GM21447 (cell line): ENCODE measurements around the gene NEO1.

Experiments
- ATAC-seq: cut with Tn5 transposase; IDR thresholded peaks from one replicate; pipeline ENCODE4 v1.9.1; 2021; ENCODE audit not compliant: unreplicated experiment

The NEO1 gene

DNA sequence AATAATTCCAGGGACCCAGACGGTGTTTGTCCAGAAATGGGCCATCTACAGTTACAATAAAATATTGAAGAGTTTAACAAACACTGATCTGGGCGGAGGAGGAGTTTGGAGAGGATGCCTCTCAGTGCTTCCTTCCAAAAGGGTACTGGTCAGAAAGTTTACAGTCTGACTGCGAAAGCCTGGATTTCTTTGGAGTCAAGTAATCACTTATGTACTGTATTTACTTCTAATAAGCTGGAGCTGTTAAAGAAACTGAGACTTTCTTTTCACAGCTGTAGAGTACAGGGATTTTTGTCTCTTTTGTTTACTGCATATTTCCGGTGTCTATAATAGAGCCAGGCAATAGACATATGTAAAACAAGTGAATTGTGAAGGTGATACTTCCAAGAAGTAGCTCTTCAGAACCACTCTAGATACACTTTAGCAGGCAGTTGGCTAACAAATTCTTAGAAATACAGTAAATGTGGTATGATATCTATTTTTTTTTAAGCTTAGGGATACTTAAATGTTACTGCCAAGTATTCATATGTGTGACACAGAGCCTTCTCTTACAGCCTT is 22.1 kb upstream of the NEO1 start:
- no peak for ATAC-seq

DNA sequence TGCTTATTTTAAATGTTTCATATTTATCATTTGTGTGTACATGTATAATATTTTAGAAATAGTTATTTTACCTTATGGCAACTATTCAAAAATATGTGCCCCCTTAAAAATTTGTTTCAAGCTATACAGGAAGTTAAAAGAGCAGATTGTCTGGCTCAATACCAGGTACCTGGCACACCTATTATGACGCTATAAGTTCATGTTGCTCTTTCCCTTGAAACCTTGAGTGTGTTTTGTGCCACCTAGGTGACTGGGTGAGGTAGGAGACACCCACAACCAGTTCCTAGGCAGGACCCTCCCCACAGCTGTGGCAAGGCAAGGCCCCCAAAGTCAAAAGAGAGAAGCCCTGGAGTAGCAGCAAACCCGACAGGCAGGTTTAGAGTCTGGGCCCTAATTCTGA is 20.6 kb upstream of the NEO1 start:
- no peak for ATAC-seq

DNA sequence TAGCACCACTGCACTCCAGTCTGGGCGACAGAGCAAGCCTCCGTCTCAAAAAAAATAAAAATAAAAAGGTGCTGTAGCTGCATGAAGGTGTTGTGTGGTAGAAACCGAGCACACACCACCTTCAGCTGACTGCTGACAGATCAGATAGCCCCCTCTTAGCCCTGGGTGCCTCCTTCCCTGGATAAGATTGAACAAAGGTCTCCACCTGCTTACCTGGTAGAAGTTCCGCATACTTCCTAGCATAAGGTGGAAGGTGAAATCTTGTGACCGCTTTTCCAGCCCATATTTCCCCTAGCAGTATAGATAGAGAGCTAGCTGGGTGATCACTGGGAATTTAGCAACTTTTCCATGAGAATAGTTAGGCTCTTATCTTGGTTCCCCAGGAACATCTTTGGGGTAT is 18.7 kb upstream of the NEO1 start:
- no peak for ATAC-seq

DNA sequence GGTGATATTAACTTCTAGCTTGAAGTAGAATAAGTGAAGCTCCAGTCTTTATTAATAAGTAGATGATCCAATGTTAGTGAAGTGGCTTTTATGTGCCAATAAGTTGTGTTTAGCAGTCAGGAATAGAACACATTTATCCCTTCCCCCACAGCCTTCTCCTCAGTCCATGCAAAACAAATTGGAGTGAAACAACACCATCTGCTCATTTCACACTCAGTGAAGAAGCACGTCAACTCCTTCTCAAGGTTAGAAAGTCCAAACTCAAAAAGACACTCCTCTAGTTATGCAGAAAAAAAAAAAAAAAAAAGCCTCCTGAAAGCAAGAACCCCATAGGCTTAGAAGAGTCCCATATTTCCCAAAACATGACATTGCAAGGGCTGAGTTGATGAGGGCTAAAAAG is 18.0 kb upstream of the NEO1 start:
- no peak for ATAC-seq

DNA sequence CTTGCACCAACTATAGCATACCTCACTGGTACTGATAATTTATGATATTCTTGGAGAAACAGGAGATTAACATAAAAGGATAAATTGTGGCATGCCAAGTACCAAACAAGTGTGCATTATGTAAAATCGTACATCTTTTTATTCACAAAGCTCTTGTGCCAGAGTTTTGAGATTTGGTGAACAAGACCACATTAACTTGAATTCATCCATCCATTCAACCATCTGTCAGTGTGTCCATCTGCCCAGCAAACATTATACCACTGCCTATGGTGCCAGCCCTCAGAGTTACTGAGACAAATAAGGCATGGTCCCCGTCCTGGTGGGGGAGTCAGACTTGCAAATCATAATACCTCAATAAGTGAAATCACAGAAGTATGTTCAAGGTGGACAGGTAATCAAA is 17.0 kb upstream of the NEO1 start:
- ATAC-seq, result no peak

DNA sequence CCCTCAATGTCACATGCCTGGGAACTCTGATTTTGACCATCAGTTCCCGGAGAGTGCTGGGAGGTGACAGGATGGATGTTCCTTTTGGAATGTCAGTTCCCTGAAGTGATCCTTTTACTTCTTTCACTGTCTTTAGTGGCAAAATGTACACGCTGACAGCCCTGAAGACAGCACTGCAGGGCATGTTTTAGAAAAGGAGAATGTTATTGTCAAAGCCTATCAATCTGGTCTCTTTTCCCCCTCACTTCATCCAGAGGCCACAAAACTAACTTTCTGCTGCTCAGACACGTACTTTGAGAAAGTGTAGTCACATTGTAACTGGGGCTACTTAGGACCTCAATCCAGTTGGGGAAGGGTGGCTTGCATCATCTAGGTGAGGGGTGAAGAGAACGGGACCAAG is 14.0 kb upstream of the NEO1 start:
- no peak for ATAC-seq

DNA sequence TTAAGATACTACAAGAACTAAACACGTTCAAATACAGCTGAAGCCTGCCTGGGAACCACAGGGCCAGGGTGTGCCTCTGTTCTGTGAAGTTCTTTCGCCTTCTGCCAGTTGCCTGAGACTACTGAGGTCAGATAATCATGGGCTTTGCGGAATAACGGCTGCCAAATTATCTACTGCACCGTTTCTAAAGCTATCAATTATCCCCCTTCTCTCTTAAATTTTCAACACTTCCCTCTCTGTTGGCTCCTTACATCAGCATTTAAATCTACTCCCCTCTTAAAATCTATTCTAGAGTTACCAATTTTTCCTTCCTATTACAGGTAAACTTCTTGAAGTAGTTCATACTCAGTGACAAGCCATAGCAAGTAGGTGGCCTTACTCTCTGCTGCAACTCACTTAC is 6.2 kb upstream of the NEO1 start:
- no peak for ATAC-seq

DNA sequence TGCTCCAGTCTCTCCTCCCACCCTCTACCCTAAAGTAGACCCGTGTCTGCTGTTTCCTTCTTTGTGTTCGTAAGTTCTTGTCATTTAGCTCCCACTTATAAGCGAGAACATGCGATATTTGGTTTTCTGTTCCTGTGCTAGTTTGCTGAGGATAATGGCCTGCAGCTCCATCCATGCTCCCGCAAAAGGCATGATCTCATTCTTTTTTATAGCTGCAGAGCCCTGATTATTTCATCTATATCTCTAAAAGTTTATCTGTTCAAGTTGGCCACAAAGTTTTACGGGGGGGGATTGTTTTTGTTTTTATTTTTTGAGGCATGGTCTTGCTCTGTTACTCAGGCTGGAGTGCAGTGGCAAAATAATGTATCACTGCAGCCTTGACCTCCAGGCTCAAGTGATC is 4.4 kb upstream of the NEO1 start:
- no peak for ATAC-seq

DNA sequence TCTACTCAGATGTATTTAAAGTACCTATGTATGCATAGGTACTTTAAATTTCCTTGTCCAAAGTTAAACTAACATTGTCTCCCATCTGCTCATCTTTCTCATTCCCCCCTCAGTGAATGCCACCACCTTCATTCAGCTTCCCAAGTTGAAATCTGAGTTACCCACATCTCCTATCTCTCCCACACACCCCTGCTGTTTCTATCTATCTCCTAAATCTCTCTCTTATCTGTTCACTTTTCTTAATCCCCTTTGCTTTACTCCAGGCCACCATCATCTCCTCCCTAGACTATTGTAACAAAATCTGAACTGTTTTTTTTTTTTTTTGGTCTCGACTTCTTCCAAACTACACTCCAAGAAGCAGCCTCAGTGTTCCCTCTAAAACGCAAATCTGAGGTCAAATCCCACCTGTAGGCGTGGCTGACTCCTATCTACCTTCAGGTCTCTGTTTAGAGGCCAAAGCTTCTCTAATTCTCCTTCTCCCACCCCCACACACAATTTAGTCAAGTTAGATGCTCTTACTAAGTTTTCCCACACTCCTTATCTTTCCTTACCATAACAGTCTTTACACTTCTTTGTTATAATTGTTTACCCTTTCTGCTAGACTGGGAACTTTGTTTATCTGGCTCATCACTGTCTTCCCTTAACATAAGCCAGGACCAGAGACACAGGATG is 3.5 kb upstream of the NEO1 start:
- ATAC-seq, result no peak

DNA sequence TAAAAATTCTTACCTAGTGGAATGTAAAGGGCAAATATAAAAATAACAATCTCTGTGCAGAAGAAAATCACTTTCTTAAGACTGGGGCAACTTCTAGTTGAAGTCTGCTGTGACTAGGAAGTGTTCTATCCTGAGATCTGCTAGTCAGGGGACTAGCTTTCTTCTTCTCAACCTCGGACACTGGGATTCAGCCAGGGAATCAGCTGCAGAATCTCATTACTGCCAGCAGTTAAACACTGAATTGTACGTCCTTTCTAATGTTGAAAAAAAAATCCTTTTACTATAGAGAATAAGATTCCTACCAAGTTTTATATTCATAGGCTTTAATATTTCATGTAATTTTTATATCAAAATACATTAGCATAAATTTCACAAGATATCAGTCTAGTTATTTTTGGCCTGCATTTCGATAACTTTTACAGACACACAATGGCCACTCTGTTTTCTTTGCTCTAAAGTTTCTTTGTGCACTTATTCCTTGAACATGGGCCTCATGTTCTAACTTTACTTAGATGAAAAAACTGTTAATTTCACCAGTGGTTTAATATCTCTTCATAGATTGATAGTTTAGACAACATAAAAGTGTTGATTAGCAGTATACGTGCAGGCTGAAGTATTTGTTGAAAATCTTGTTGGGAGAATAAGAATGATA is 2.6 kb upstream of the NEO1 start:
- ATAC-seq, result no peak

DNA sequence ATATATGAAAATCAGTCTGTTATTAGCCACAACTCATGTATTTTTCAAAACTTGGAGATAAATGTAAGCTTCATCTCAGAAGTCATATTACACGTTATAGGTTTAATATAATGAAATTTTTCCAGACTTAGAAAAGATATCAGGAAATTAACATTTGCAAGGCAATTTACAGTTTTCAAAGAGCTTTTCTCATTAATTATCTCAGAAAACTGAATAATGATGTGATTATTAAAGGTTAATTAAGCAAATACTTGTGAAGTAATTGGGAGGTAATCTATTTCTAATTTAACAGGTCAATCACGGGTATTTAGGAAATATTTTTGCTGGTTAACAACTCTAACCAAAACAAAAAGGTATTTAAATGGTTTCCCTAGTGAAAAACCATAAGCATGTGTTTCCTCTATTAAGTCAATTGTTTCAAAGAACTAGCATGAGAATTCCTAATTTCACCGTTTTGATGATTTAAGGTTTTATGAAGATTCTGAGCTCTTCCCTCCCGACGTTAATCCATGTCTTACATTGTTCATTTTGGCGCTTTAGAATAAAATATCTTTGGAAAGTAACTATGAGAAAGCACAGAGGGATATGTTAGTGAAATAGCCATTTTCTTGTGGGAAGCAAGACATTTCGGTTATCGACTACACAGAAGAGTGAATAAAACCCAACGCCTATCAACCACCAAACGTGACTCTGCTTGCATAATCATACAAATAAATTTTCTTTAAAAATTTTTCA is 1.5 kb upstream of the NEO1 start:
- no peak for ATAC-seq

DNA sequence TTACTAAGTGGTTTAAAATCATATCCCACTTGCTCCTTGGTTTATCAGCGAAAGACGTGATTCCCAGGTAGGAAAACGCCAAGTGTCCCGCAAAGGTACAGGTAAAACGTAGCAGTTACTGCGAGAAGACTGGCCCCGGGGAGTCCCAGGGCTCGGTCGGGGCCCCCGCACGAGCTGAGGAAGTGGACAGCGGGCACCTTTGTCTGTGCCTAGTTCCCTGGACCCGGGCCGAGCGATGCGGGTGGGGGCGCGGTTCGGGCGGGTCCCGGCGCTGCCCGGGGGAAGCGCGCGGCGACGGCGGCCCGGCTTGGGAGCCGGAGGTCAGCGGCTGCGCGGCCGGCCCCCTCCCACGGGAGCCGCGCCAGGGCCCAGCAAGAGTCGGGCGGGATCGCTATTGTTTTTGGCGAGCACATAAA is 864 bp upstream of the NEO1 start:
- ATAC-seq, result no peak

DNA sequence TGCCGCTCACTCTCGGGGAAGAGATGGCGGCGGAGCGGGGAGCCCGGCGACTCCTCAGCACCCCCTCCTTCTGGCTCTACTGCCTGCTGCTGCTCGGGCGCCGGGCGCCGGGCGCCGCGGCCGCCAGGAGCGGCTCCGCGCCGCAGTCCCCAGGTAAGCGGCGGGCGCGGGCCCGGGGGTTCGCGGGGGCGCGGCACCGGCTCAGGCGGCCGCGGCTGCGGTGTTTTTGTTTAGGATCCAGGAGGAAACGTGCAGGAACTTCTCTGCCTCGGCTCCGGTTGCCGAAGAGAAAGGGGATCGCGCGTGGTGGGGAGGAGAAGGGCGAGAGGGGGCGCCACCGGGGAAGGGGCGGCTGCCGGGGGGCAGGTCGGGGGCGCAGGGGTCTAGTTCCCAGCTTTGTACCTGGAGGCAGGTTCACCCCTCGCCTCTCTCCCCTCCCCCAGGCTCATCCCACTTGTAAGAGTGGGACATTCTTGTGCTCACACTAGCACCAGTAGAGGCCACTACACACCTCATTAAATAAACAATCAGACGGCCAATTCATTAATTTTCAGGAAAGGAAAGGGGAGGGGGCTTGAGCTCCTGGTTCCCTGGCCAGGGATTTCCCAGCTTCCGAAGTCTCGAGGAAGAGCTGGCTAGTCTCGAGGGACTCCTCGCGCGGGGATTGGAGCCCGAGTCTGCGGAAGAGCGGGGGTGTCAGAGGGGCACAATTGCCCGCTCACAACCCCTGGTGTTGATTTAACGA is 562 bp downstream of the NEO1 start:
- ATAC-seq, result peak; percentile 30

DNA sequence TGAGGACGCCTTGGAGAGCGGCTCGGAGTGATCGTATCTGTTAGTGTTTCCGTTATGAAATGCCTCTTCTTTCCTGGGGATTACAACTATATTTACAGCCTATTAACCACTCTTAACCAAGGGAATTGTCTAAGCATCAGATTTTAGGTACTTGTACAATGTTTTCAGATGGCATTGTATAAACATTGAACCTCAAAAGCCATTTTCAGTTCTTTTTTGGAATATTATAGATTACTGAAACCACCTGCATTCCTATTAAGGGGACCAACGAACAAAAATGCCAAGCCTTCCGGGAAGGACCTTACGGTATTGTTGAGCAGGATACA is 1.1 kb downstream of the NEO1 start:
- ATAC-seq, result no peak

DNA sequence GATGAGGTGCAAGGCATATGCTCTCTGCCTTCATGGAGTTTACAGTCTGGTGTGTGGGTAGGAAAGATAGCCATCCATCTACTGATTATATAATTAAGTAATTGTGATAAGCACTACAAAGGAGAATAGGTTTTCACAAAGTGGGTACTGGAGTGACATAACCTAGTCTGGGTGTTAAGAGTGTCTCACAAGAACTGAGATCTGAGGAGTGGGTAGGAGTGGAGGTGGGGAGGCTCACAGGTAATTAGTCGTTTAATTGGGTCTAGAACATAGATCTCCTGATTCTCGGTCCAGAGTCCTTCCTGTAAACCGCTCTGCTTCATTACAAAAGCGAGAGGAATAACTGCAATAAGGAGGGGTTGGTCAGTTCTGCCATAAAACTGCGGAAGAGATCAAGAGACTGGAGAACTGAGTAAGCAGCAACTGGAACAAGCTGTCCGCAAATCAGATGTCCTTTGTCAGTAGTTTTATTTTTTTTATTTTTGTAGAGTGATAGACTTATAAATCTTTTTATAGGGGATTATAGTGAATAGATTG is 2.2 kb downstream of the NEO1 start:
- ATAC-seq, result no peak

DNA sequence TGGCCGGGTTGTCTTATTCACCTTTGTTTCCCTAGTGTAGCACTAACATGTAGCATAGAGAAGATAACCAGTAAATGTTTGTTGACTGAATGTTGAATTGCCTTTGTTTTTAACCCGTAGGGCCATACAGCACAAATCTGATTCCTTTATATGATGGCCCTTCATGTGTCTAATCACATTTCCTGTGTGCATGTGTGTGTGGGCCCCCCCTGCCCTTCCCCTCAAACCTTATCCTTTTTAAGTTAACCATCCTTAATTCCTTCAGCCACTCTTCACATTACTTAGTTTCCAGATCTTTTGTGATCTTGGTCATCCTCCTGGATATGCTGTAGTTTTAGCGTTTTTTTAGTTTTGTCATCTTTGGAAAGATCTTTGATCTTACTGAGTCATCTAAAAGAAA is 4.2 kb downstream of the NEO1 start:
- ATAC-seq, result no peak

DNA sequence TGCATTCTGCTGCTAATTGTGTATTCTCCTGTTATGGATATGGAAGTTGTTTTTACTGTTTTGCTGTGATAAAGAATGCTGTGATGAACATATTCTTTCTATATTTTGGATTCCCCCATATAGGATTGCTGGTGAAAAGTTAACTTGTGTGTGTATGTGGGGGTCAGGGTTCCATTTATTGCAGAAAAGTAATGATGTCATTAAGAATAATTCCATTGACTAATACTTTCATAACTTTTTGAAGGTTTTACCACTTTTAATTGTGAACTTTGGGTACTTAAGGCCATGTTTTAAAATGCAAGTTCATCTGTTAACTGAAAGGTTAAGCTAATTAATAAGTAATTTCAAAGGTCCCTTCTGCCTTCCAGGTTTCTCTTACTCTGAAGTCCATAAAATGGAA is 6.2 kb downstream of the NEO1 start:
- no peak for ATAC-seq

DNA sequence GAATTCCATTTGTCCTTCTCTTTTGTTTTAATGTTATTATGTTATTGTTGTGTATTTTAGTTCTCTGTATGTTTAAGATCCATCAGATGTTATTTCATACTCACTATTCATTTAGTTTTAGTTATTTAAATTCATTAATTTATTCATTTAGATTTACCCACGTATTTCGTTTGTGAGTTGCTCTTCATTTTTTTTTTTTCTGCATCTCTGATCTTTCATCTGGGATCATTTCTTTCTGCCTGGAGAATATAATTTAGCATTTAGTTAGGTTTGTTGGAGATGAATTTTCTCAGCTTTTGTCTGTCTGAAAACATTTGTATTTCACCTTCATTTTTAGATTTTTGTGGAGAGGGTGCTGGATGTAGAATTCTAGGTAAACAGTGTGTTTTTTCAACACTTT is 12.9 kb downstream of the NEO1 start:
- no peak for ATAC-seq

DNA sequence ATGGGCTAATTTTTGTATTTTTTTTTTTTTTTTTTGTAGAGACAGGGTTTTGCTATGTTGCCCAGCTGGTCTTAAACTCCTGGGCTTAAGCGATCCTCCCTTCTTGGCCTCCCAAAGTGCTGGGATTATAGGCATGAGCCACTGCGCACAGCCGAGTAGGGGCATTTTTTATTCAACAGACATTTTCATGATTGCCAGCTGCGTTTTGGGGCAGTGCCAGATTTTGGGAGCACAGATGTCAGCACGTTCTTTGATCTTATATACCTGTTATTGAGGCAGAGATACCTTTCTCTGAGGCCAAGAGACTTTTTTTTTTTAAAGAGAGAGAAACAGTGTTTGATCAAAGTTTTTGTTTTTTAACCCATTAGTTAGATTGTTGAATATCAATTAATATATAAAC is 16.8 kb downstream of the NEO1 start:
- ATAC-seq, result no peak

DNA sequence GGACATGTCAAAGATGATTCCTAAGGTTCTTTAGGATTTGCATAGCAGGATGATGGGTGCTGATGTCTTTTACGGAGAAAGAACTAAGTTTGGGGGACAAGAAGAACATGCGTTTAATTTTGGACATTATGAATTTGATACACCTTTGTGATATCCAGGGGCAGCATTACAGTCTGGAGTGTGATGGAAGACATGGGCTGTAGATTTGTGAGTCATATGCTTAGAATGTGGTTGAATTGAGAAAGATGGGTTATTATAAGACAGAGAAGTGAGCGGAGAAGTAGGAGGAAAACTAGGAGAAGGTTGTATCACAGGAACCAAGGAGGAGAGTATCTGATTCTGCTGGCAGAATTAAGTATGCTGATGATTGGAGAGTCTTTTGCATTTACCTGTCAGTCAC is 20.6 kb downstream of the NEO1 start:
- ATAC-seq, result no peak

DNA sequence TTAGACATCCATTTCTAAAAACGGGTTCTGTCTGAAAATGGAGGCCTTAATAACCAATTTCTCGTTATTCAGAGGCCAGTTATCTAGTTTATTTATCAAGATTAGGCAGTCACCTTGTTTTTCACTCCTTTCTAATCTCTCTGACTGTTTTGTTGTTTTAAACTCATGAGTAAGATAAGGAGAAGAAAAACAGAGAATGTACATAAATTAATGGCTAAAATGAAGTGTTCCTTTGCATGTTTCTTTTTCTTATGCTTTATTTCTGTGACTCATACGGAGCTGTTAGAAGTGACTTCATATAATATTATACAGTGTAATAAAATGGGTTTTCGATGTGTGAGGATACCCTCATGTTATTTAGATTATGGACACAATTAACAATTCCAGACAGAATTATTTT is 22.0 kb downstream of the NEO1 start:
- no peak for ATAC-seq
